LNCAP (cell line): ENCODE results near the gene PTCD2.

ENCODE experiments used
- CTCF ChIP-seq: fragments of 450-650 bp; IDR thresholded peaks from 2 replicates; pipeline ENCODE4 v1.5.1; 2017; ENCODE audit warnings: mild to moderate bottlenecking

Gene PTCD2

GRCh38 chr5:72355706-72356299 is 35.6 kb downstream of the PTCD2 start:
- TF ChIP-seq CTCF = peak; percentile 54

- no peak for TF ChIP-seq CTCF
Measured at GRCh38 chr5:72356361-72356760, 36.2 kb downstream of the PTCD2 start.

- no peak for TF ChIP-seq CTCF
Measured at GRCh38 chr5:72358925-72359324, 38.8 kb downstream of the PTCD2 start.

DNA sequence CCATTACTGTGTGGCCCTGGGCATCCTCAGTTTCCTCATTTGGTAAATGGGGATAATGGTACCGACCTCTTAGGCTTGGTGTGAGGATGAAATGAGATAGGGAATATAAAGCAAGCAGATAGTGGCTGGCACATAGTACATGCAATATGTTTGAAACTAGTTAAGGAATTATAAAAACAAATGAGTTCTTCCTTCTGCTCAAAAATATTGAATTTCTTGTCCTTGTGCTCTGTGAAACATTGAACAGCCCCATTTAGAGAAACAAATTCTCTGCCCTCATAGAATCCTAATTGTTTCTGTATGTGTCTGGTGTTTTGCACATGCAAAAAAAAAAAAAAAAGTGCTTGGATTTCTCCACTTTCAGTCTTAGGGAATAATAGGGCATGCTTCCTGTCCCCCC is 39.7 kb downstream of the PTCD2 start:
- TF ChIP-seq CTCF = no peak

GRCh38 chr5:72363166-72363802 is 43.1 kb downstream of the PTCD2 start:
- no peak for TF ChIP-seq CTCF

DNA sequence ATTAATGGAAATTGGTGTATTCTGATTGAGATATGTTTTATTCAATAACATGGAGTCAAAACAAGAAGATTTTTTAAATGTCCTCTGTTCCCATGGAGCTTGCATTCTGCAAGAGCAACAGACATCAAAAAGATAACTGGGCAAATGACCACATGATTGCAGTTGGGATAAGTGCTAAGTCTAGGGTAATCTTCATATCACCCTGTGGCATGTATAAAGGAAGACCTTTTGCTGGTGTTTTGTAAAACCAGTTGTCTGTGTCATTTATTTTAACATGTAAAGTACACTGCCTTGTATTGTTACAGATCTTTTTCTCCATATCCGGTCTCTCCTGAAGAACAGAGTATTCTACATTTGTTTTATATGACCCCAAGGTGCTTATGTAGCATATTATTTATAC is 44.0 kb downstream of the PTCD2 start:
- no peak for TF ChIP-seq CTCF

DNA sequence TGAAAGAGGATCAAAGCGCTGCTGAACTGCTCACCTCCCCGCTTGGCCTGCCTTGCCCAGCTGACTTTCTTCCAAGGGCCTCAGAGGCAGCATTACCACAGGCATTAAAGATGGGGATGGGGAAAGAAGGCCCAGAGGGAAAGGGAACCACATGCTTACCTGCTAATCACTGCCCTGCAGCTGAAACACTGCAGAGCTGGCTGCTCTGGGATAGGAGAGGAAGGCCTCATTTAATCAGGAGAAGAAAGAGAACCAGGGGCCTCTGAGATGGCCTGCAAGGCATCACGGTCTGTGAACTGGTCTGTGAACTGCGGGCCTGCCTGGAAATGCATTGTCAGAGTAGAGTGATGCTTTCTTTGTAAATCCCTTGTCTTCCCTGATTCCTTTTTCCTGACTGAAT is 44.8 kb downstream of the PTCD2 start:
- no peak for TF ChIP-seq CTCF
